Activated CD4-positive, alpha-beta T cell treated with anti-CD3 and anti-CD28 coated beads, Interleukin-2, amount 50 U/mL, for 24 hours (primary cell): ENCODE data around the gene PRSS53.
A peak's percentile ranks its signal among the peaks of the same experiment; 100 is the strongest.

Source experiments
- DNase-seq, 2 donors: peaks; one replicate each; pipeline ENCODE4 v3.0.0-alpha.2; 2020; ENCODE audit warnings: low read depth in 1 of 2, low spot score in 1 of 2

PRSS53 gene

DNA sequence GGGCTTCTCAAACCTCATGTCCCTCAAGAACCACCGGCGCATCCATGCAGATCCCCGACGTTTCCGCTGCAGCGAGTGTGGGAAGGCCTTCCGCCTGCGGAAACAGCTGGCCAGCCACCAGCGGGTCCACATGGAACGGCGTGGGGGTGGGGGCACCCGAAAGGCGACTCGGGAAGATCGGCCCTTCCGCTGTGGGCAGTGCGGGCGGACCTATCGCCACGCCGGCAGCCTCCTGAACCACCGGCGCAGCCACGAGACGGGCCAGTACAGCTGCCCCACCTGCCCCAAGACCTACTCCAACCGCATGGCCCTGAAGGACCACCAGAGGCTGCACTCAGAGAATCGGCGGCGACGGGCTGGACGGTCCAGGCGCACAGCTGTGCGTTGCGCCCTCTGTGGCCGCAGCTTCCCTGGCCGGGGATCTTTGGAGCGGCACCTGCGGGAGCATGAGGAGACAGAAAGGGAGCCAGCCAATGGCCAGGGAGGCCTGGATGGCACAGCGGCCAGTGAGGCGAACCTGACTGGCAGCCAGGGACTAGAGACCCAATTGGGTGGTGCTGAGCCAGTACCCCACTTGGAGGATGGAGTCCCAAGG, 8.6 kb downstream of the PRSS53 start:
- no peak for DNase-seq

DNA sequence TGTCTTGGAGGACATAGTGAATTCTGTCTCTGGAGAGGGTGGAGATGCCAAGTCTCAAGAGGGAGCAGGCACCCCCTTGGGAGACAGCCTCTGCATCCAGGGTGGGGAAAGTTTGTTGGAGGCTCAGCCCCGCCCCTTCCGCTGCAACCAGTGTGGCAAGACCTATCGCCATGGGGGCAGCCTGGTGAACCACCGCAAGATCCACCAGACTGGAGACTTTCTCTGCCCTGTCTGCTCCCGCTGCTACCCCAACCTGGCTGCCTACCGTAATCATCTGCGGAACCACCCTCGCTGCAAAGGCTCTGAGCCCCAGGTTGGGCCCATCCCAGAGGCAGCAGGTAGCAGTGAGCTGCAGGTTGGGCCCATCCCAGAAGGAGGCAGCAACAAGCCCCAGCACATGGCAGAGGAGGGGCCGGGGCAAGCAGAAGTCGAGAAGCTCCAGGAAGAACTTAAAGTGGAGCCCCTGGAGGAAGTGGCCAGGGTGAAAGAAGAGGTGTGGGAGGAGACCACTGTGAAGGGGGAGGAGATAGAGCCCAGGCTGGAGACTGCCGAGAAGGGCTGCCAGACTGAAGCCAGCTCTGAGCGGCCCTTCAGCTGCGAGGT, 9.3 kb downstream of the PRSS53 start:
- DNase-seq: no peak

DNA sequence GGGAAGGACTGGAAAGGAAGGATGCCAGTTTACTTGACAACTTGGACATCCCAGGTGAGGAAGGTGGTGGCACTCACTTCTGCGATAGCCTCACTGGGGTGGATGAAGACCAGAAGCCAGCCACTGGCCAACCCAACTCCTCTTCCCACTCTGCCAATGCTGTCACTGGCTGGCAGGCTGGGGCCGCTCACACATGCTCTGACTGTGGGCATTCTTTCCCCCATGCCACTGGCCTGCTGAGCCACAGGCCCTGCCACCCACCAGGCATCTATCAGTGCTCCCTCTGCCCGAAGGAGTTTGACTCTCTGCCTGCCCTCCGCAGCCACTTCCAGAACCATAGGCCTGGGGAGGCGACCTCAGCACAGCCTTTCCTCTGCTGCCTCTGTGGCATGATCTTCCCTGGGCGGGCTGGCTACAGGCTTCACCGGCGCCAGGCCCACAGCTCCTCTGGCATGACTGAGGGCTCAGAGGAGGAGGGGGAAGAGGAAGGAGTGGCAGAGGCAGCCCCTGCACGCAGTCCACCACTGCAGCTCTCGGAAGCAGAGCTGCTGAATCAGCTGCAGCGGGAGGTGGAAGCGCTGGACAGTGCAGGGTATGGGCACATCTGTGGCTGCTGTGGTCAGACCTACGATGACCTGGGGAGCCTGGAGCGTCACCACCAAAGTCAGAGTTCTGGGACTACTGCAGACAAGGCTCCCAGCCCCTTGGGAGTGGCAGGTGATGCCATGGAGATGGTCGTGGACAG, 10.0 kb downstream of the PRSS53 start:
- DNase-seq: no peak

DNA sequence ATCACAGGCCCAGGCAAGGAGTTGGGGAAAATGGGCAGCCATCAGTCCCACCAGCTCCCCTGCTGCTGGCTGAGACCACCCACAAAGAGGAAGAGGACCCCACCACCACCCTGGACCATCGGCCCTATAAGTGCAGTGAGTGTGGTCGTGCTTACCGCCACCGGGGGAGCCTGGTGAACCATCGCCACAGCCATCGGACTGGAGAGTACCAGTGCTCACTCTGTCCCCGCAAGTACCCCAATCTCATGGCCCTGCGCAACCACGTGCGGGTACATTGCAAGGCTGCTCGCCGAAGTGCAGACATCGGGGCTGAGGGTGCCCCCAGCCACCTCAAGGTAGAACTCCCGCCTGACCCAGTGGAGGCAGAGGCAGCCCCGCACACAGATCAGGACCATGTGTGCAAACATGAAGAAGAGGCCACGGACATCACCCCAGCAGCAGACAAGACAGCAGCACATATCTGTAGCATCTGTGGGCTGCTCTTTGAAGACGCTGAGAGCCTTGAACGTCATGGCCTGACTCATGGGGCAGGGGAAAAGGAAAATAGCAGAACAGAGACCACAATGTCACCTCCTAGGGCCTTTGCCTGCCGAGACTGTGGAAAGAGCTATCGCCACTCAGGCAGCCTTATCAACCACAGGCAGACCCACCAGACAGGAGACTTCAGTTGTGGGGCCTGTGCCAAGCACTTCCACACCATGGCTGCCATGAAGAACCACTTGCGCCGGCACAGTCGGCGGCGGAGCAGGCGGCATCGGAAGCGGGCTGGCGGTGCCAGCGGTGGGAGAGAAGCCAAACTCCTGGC, 10.9 kb downstream of the PRSS53 start:
- DNase-seq: no peak

DNA sequence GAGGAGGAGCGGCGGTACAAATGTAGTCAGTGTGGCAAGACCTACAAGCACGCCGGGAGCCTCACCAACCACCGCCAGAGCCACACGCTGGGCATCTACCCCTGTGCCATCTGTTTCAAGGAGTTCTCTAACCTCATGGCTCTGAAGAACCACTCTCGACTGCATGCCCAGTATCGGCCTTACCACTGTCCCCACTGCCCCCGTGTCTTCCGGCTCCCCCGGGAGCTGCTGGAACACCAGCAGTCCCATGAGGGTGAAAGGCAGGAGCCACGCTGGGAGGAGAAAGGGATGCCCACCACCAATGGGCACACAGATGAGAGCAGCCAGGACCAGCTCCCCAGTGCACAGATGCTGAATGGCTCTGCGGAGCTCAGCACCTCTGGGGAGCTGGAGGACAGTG, 11.7 kb downstream of the PRSS53 start:
- no peak for DNase-seq

DNA sequence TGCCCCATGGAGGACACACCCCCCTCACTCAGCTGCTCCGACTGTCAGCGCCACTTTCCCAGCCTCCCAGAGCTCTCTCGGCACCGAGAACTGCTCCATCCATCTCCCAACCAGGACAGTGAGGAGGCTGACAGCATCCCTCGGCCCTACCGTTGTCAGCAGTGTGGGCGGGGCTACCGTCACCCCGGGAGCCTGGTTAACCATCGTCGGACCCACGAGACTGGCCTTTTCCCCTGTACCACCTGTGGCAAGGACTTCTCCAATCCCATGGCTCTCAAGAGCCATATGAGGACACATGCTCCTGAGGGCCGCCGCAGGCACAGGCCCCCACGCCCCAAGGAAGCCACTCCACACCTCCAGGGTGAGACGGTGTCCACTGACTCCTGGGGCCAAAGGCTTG, 12.4 kb downstream of the PRSS53 start:
- no peak for DNase-seq

DNA sequence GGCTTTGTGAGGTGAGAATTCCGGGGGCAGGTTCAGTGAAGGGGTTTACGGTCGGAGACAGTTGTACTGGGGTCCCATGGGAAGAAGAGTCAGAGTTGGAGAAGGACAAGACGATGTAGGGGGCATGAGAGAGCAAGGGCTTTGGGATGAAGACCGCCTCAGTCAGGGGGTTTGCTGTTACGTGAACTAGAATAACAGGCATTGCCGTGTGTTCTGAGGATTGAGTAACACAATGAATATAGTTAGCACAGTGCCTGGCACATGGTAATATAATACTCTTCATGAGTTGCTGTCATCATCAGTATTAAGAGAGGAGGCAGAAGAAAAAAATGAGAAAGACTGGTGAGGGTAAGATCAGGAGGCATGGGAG, 13.9 kb downstream of the PRSS53 start:
- DNase-seq: no peak

DNA sequence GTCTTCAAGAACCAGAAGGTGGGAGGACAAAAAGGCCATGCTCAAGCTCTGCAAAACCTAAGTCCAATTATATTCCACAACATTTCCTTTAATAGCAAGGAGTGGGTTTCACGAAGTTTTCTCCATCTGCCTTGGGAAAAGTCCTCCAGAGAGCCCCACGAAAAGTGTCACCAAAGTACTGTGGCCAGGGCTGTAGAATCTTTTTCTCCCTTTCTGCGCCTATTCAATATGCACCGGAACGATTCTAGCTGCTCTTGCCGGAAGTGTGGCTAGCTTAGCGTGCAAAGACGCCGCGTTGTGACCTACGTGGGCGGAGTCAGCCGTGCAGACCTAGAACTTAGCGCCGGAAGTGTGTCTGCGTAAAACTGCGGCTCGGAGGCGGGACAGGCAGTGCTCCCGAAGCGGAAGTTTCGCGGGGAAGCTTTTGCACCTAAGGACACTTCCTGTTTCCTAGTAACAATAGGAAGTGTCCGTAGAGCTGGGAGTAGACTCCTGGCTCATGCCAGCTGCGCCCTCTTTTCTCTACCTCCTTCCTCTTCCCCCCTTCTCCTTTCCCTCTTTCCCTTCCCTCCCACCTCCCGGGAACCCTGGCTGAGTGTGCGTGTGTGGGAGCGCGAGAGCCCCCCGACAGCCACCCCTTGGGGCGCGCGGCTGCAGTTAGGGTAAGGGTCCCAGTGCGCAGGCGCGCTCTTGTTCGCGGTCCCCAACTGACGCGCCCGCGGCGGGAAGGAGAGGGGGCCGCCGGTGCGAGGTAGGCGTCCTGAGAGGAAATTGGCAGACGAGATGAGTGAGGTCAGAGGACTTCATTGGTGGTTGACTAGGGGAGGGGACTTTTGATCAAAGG, 14.6 kb downstream of the PRSS53 start, which contains the start of the genes ZNF646 and ZNF668:
ZNF646 (plus strand) TSS at position 453 of the 844 bp plus-strand sequence. CDS start 1,903 bp downstream, outside the sequence.
ZNF668 (minus strand) TSS at position 271 of the 844 bp plus-strand sequence. CDS start 9,781 bp downstream, outside the sequence.
- peak; percentile 88 to 97 for DNase-seq

DNA sequence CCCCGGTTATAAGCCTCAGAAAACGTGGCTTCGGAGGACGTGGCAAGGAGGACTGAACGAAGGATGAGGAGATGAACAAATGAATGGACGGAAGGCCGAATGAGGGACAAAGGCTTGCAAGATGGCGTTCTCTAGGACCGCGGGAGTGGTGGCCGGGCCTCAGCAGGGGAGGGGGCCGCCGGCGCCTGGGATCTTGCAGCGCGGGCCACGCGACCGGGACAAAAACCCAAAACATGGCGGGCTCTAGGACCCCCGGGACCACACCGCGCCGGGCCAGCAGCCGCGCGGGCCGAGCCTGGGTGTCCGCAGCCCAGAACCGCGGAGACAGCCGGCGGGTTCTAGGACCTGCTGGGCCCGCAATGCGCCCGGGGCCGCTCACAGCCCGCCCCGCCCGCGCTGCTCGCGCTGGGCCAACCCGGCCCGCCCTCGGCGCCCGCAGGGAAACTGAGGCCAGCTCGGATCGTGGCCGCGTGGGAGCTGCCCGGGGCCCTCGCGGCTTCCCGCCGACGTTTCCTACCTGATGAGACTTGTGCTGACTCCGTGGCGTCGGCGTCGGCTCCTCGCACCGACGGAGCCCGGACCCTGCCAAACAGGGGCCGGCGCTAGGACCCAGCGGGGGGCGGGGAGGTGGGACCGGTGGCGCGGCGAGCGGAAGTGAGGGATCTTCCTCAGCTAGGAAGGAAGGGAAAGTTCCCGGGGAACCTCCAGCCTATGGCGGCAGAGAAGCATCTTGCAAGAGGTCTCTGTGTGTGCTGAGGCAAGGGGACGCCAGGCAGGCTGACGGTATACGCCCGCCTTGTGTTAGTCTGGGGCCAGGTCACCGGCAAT, 15.4 kb downstream of the PRSS53 start:
- peak; percentile 71 to 84 for DNase-seq

DNA sequence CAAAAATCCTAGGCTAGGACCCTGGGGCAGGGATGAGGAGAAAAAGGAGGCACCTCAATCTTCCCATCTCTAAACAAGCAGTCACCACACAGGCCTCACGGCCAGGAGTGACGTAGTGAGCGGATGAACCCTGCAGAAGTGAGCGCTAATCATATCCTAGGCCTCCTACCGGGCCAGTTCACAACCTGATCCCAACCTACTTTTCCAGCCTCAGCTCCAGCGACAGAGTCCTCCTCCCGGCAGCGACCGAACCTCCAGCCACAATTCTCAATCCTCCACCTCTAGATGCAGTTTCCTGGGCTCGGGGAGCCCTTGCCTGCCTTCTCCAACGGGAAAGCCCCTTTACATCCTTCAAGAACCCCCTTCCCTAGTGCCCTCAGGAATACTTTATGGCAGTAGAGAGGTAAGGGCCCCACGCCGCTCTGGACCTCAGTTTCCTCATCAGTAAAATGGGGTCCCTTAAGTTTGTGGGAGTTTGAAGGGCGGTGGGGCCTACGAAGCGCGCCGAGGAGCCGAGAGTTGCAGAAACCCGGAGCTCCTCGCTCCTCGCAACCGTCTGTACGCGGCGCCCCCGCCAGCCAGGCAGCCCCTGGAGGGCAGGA, 16.1 kb downstream of the PRSS53 start:
- DNase-seq: peak in 1 of 2 donors; percentile 14

DNA sequence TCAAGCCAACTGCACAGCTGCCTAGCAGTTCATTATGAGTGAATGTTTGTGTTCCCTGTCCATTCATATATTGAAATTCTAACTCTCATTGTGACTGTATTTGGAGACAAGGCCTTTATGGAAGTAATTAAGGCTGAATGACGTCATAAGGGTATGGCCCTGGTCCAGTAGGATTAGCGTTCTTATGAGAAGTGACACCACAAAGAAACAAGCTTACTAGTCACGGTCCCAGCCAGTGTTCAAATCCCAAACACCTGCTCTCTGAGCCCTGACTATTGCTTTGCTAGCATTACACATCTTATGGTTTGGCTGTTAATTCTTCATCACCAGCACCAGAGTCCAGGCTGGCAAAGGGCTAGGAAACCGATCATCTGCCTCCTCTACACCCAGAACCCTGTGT, 16.9 kb downstream of the PRSS53 start:
- DNase-seq: no peak

DNA sequence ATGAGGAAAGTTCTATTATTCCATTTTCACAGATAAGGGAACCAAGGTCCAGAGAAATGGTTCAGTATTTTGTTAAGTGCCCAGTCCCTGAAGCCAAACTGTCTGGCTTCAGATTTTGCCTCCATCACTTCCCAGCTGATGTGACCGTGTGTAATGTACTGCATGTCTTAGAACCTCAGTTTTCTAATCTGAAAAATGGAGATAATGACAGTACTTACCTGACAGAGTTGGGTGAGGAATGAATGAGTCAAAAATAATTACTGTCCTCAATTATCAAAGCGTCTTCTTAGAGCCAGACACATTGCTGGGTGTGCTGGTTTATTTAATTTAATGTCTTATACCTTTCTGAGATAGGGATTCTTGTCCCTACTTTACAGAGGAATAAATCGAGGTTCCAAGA, 21.4 kb downstream of the PRSS53 start:
- DNase-seq: no peak

DNA sequence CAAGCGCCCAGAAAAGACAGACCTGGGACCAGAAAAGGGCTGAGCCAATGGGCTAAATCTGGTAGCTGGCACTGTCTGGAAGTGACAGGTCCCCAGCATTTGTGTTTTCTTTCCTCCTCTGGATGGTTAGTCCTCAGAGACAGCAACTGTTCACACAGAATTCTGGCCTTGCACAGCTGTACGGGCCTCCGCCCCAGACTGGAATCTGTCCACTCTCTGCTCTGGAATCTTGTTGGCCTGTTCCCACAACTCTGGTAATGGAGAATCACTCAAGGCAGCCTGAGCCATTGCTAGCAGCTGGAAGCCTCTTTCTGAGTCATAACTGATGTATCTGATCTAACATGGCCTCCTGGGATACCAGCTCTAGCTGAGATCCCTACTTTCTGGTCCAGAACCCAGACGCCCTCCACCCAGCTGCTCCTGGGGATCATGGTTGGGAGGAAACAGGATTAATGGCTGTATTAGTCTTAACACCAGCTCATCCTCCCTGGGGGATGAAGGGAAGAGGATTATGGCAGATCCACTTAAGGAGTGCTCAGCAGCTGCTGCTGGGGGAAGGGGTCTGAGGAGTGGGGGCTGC, 23.8 kb downstream of the PRSS53 start:
- DNase-seq: no peak

DNA sequence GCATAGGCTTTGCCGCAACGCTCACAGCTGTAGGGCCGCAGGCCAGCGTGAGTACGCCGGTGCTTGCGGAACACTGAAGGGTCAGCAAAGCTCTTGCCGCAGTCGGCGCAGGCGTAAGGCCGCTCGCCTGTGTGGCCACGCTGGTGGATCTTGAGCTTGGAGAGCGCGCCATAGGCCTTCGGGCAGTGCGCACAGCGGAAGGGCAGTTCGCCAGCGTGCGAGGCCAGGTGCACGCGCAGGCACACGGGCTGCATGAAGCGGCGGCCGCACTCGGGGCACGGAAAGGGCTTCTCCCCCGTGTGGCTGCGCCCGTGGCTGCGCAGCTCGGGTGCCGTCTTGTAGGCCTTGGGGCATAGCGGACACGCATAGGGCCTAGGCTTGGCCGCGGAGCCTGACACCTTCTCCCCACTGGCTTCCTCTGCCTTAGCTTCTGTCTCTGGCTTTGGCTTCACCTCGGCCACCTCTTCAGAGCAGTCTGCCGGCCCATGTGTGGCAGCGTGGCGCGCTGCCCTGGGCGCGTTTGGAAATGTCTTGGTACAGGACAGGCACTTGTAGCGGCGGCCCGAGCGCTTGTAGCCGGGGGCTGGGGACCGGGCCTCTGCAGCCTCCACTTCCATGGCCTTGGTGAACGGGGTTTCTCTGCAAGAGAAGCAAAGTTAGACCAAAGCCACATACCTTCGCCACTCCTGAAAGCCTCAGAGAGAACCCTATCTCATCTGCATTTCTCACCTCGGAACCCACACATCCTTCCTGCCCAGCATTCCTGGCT, 24.7 kb downstream of the PRSS53 start:
- DNase-seq: no peak

DNA sequence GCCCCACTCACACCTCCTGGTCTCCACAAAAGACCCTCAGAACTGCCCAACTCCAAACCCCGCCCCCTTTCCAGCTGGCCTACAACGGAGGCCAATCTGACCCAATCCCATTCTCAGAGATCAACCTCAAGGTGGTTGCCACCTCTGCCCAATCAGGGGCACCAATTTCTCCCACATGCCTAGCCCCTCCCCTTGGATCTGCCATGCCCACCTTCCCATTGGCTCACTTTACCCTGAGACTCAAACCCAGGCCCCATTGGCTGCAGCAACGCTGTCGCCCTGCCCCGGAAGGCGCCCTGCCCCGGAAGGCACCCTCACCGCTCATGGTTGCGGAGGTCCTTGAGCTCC, 25.3 kb downstream of the PRSS53 start:
- no peak for DNase-seq

DNA sequence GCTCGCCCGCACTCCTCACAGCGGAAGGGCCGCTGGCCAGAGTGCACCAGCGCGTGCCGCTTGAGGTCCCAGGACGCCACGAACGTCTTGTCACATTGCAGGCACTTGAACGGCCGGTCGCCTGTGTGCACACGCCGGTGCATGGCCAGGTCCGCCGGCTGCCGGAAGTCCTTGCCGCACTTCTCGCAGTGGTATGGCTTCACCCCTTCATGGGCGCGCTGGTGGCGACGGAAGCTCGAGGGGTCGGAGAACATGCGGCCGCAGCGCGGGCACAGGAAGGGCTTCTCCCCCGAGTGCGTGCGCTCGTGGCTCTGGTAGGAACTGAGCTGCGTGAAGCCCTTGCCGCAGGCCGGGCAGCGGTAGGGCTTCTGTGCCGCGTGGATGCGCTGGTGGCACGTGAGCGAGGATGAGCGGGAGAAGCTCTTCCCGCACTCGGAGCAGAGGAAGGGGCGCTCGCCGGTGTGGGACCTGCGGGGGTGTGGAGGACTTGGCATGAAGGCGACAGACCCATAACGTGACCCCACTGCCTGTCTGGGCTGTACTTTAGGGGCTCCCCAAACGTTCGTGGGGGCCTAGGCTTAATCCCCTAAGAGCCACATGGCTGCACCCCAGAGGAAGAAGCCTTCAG, 26.8 kb downstream of the PRSS53 start:
- no peak for DNase-seq

DNA sequence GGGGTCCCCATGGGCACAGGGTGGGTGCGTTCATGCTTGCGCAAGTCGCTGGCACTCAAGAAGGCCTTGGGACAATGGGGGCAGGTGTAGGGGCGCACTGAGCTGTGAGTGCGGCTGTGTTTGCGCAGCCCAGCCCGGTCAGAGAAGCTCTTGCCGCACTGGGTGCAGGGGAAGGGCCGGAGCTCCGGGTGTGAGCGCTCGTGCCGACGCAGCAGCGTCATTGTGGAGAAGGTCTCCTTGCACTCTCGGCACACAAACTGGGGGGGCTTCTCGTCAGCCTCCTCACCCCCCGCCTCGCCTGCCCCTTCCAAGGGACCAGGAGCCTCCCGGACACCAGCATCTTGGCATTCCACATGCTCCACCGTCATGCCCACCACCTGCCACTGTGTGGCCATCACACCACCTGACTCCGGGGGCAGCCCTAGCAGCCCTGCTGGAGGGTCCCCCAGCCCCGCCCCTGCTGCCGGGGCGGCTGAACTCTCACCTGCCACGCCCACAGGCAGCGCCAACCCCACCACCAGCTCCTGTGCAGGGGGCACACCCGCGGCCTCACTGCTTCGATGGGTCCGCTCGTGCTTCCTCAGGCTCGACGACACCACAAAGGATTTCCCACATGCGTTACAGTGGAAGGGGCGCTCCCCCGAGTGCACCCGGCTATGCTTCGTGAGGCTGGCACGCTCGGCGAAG, 27.5 kb downstream of the PRSS53 start:
- no peak for DNase-seq
